Stomach (tissue), 4 donors: ENCODE results near the gene HNF1B.

Source experiments
- CTCF ChIP-seq, 7 experiments: fragments of 450-650 bp in 4 of 7; fragments of 200-600 bp in 3 of 7; sonication (generic) in 3 of 7; IDR thresholded peaks; one replicate each; pipeline ENCODE4 v1.5.1; 2016 to 2019; ENCODE audit warnings: antibody characterized with exemption in 7 of 7, control low read depth in 2 of 7, mild to moderate bottlenecking in 1 of 7
- POLR2A ChIP-seq, 4 donors: fragments of 450-650 bp; IDR thresholded peaks; one replicate each; pipeline ENCODE4 v1.6.1; 2016; ENCODE audit warnings: antibody characterized with exemption in 4 of 4, control low read depth in 2 of 4, mild to moderate bottlenecking in 1 of 4, moderate library complexity in 1 of 4
- POLR2AphosphoS5 ChIP-seq, 3 donors: sonication (generic); formaldehyde crosslinking; IDR thresholded peaks; one replicate each; pipeline ENCODE4 v1.6.1; 2016; ENCODE audit warnings: antibody characterized with exemption in 3 of 3

DNA sequence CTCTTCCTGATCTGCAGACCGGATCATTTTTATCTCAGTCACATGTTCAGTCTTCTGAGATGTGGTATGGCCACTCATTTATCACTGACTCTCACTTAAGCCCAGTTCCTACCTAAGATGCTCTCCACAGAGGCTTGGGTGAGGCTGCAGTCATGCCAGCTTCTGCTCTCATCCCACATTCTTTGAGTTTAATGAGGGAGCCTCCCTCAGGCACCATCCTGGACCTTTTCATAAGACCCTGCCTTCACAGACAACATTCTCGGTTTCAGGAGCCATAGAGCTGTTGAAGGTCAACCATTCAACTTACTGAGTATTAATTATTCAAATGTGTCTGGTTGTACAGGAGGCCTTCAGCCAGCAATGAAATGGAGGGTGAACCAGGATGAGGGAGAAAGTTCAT, 23.6 kb upstream of the HNF1B start:
- TF ChIP-seq CTCF (IDR thresholded peaks at IDR 0.05) (no peak), POLR2A (IDR thresholded peaks at IDR 0.05) (no peak), POLR2AphosphoS5 (IDR thresholded peaks at IDR 0.05) (no peak)
